Measurements from ENCODE around the gene TREML4. TPM values are rescaled to one million over a fixed set of nuclear protein-coding genes. Genes with fewer than 3 reads are reported as not detected.
"Not testable (repeated sequence)": the region's sequence is repeated elsewhere in the genome, so short reads cannot be mapped to it uniquely, and the experiment has no call there.

The TREML4 gene
- total RNA-seq, 4 donors from 2014 or later, result not detected

GRCh38 chr6:41186031-41186562, 42.1 kb upstream of the TREML4 start:
- Histone ChIP-seq H3K4me3 (replicated peaks in 1 of 3) (no peak overlapping the region), H3K27me3 (no peaks in the 10 kb centered on the region), H3K4me1 (peaks cover 0 to 9% of the 10 kb centered on the region in 2 donors), H3K9me3 (no peaks in the 10 kb centered on the region), H3K36me3 (no peaks in the 10 kb centered on the region), H3K27ac (no peak overlapping the region)
- 69 to 81% methylated on average over 10 of the region's 10 CpGs for WGBS, 2 donors
- no peak for TF ChIP-seq POLR2A (IDR thresholded peaks at IDR 0.05)
- TF ChIP-seq, protein P1, sequence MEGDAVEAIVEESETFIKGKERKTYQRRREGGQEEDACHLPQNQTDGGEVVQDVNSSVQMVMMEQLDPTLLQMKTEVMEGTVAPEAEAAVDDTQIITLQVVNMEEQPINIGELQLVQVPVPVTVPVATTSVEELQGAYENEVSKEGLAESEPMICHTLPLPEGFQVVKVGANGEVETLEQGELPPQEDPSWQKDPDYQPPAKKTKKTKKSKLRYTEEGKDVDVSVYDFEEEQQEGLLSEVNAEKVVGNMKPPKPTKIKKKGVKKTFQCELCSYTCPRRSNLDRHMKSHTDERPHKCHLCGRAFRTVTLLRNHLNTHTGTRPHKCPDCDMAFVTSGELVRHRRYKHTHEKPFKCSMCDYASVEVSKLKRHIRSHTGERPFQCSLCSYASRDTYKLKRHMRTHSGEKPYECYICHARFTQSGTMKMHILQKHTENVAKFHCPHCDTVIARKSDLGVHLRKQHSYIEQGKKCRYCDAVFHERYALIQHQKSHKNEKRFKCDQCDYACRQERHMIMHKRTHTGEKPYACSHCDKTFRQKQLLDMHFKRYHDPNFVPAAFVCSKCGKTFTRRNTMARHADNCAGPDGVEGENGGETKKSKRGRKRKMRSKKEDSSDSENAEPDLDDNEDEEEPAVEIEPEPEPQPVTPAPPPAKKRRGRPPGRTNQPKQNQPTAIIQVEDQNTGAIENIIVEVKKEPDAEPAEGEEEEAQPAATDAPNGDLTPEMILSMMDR (IDR thresholded peaks at IDR 0.05), result no peak
- intact Hi-C loops (cut with DNase I), result no loop called here
- no peak for DNase-seq

- H3K9me3 ChIP-seq, result no peaks in the 10 kb centered on the region
- H3K4me1 ChIP-seq, result no peaks in the 10 kb centered on the region
- no peak overlapping the region for H3K4me3 ChIP-seq (replicated peaks in 1 of 3)
- WGBS, 2 donors, result 89 to 90% methylated on average over 8 of the region's 8 CpGs
- no peak for DNase-seq
- no peaks in the 10 kb centered on the region for H3K27me3 ChIP-seq
- TF ChIP-seq POLR2A (IDR thresholded peaks at IDR 0.05), result no peak
- TF ChIP-seq, protein P1 (IDR thresholded peaks at IDR 0.05), result no peak
- H3K36me3 ChIP-seq, result no peaks in the 10 kb centered on the region
- no peak overlapping the region for H3K27ac ChIP-seq
- intact Hi-C loops (cut with DNase I), result no loop called here
Measured at GRCh38 chr6:41187924-41188886, 39.9 kb upstream of the TREML4 start.

DNA sequence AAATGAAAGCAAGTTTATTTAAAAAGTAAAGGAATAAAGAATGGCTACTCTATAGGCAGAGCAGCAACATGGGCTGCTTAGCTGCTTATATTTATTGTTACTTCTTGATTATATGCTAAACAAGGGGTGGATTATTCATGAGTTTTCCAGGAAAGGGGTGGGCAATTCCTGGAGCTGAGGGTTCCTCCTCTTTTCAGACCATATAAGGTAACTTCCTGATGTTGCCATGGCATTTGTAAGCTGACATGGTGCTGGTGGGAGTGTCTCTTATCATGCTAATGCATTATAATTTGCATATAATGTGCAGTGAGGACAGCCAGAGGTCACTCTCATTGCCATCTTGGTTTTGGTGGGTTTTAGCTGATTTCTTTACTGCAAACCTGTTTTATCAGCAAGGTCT, 39.1 kb upstream of the TREML4 start:
- H3K4me1 ChIP-seq; DNase-seq; H3K9me3 ChIP-seq; H3K27me3 ChIP-seq; H3K36me3 ChIP-seq; H3K4me3 ChIP-seq (replicated peaks in 1 of 3); H3K27ac ChIP-seq; intact Hi-C loops (cut with DNase I): not testable (repeated sequence)

DNA sequence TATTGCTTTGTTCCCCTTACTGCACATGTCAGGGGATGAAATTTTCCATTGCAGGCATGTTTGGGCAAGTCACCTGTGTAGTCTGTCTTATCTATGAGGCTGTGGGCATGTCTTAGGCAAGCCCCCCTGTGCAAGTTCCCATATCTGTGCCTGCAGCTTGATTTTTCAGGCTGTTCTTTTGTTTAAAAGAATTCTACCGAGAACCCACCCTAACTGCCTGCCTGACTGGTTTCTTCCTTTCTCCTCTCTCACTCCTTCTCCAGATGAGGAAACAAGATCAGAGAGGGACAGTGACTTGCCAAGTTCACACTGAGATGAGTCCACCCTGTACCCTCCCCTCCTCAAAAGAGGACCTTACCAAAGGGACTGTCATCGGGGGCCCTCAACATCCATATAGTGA, 38.2 kb upstream of the TREML4 start:
- DNase-seq, result no peak
- H3K27me3 ChIP-seq, result no peaks in the 10 kb centered on the region
- H3K27ac ChIP-seq, result no peak overlapping the region
- intact Hi-C loops (cut with DNase I), result no loop called here
- H3K36me3 ChIP-seq, result no peaks in the 10 kb centered on the region
- 98% methylated on average over 2 of the region's 2 CpGs for WGBS, 2 donors
- TF ChIP-seq, protein P1 (IDR thresholded peaks at IDR 0.05), result no peak
- no peak for TF ChIP-seq POLR2A (IDR thresholded peaks at IDR 0.05)
- H3K4me1 ChIP-seq, result no peaks in the 10 kb centered on the region
- H3K4me3 ChIP-seq (replicated peaks in 1 of 3), result no peak overlapping the region
- H3K9me3 ChIP-seq, result no peaks in the 10 kb centered on the region

DNA sequence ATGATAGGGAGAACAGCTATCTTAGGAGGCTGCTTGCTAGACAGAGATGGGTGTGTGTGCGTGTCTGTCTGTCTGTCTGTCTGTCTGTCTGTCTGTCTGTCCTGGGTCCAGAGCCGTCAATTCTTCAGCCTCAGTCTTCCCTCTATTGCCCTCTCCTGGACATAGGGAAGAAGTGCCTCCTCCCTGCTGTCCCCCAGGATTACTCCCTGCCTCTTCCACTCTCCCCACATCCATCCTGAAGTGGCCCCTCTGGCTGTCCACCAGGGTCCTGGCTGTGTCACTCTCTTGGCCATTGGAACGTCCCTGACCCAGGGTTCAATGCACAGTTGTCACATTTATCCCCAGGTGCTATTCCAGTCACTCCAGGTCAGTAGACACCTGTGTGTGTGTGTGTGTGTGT, 37.4 kb upstream of the TREML4 start:
- Histone ChIP-seq H3K27ac (no peak overlapping the region), H3K9me3 (no peaks in the 10 kb centered on the region), H3K4me3 (replicated peaks in 1 of 3) (no peak overlapping the region), H3K27me3 (no peaks in the 10 kb centered on the region), H3K4me1 (no peaks in the 10 kb centered on the region), H3K36me3 (no peaks in the 10 kb centered on the region)
- TF ChIP-seq, protein P1 (IDR thresholded peaks at IDR 0.05), result no peak
- no peak for TF ChIP-seq POLR2A (IDR thresholded peaks at IDR 0.05)
- 79 to 96% methylated on average over 3 of the region's 3 CpGs for WGBS, 2 donors
- intact Hi-C loops (cut with DNase I), result no loop called here
- DNase-seq, result no peak

All from thyroid gland (tissue), 4 donors.